ENCODE results near the gene F13A1.

- TF ChIP-seq POLR2A (IDR thresholded peaks at IDR 0.05) (no peak), CTCF (IDR thresholded peaks at IDR 0.05) (no peak)
Measured at GRCh38 chr6:6178795-6179194, 141.7 kb downstream of the F13A1 start.

Measured in gastroesophageal sphincter (tissue), 3 donors.